DND-41 (cell line): Measurements from ENCODE around the gene MGAT4C.

ENCODE experiments used
- CTCF ChIP-seq: IDR thresholded peaks from 2 replicates; pipeline ENCODE4 v1.5.1; 2012; ENCODE audit warnings: borderline replicate concordance, low read length, moderate library complexity, mild to moderate bottlenecking; ENCODE audit not compliant: poor library complexity, severe bottlenecking; ENCODE audit errors: extremely low read depth
- EZH2 ChIP-seq: IDR thresholded peaks from 3 replicates; pipeline ENCODE4 v1.6.1; 2012; ENCODE audit warnings: borderline replicate concordance, low read depth, mild to moderate bottlenecking, moderate library complexity, low read length, inconsistent platforms; ENCODE audit not compliant: severe bottlenecking

- TF ChIP-seq CTCF = no peak
- no peak for TF ChIP-seq EZH2
These were observed 61.5 kb downstream of the MGAT4C start for GRCh38 chr12:86194721-86195120.
